GM19240 (cell line): ENCODE measurements around the gene DGCR8.
A peak's percentile ranks its signal among the peaks of the same experiment; 100 is the strongest.

Experiments used
- DNase-seq: peaks from one replicate; pipeline ENCODE4 v3.0.0; 2011; ENCODE audit warnings: low spot score; ENCODE audit not compliant: insufficient read length

DGCR8 gene

DNA sequence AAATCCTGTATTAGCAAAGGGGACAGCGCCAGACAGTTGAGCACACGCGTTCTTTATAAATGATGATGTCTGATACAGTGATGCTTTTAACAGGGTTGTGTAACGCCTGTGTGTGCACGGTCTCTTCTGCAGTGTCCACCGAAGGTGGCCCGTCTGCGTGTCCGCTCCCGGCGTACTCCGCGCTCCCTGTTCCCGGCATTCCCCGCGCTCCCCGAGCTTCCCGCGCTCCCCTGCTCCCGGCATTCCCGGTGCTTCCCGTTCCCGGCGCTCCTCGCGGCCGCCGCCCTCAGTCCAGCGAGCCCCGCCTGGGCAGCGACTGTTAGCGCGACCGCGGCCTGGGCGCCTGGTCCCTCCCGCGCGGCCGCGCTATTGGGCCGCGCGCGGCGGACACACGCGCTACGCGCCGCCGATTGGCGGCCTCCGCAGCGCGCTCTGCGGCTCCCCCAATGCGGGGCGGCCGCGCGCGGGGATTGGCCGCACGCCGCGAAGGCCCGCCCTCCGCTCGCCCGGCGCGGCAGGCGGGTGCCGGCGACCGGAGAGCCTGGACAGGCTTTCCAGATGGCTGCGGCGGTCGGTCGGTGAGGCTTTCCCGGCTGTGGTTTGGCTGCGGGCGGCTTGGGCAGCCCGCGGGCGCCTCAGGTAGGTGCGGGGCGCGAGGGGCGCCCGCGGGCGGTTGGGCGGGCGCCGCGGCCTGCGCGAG, at the start of gene DGCR8:
DGCR8 (plus strand) TSS at position 497 of the 700 bp plus-strand sequence. CDS start 5,723 bp downstream, outside the sequence.
- DNase-seq: peak; percentile 94

- no peak for DNase-seq
Measured at GRCh38 chr22:20031732-20032406, 48.2 kb upstream of the DGCR8 start.

- no peak for DNase-seq
Measured at GRCh38 chr22:20032407-20032991, 47.5 kb upstream of the DGCR8 start.

DNA sequence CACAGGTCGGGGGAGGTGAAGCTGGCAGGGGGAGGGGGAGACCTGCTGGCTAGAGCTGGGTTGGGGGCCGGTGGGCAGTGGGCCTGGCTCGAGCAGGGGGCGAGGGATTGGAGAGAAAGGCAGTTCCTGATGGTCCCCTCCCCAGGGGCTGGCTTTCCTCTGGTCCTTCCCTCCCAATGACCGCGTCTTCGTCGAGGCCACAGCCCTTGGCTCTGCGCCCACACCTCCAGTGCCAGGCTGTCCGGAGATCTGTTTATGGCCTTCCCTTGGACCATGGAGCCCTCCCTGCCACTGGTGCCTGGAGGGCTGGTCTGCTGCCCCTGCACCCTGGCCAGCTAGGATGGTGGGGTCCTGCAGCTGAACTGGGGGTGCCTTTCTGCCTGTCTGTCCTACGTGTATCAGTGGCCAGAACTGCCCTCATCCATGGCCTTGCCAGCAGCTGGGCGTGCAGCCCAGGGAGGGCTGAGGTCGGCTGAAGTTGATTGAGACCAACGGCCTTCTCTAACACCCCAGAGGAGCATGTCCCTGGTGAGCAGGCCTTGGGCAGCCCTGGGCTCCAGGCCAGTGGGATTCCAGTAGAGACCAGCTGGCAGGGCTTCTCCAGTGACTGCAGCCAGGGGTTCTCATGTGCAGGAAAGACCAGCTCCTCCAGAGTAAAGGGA, 46.9 kb upstream of the DGCR8 start:
- no peak for DNase-seq

GRCh38 chr22:20034143-20034542, 45.9 kb upstream of the DGCR8 start:
- DNase-seq: no peak

- no peak for DNase-seq
Measured at GRCh38 chr22:20035375-20036083, 44.5 kb upstream of the DGCR8 start.

DNA sequence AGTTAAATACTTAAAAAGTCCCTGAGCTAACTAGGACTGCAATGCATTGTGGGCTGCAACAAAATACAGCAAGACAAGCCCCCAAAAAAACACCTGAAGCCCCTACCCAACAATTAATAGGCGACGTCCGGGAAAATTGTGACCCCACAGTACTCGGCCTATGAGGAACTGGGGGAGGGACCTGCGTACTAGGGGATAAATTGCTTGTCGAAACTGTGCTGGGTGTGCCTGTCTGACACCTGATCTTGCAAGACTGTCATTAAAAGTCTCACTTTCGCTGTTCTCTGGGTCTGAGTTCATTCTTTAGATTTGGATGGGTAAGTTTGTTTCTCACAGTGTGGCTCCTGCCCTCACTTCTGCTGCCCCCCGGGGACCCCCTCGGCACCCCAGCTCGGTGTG, 44.0 kb upstream of the DGCR8 start:
- DNase-seq: peak; percentile 60

- no peak for DNase-seq
Measured at GRCh38 chr22:20036535-20037392, 43.3 kb upstream of the DGCR8 start.

DNA sequence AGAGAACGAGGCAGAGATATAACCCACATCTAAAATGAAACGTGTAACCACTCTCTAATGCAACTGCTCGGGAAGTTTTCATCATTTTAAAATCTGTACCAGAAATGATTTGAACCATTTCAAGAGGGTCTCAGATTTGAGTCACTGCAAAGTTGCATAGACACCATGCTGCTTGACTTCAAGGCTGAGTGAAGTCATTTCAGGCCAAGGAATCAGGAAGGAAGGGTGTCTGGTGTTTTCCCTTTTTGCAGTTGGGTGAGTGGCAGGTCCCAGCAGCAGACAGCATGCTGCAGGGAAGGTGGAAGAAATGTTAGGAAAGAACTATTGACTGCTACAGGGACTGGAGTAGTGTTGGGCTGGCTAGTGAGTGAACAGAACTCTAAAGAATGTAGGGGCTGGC, 42.6 kb upstream of the DGCR8 start:
- no peak for DNase-seq

DNA sequence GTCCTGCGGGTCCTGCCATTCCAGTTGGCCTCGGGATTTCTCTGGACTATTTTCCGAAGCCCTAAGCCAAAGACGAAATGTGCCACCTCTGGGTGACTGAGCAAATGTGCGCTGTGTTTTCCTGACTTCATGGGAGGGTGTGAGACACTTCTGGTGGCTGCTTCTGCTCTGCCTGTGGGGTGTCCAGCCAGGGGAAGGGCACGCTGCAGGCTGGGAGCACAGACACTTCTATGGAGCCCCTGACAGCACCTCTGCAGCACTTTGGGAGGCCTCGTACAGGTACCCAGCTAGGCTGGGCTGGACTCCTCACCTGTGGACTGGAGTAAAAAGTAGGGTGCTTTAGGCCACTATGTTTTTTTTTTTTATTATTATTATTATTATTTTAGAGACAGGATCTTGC, 41.5 kb upstream of the DGCR8 start:
- no peak for DNase-seq

DNA sequence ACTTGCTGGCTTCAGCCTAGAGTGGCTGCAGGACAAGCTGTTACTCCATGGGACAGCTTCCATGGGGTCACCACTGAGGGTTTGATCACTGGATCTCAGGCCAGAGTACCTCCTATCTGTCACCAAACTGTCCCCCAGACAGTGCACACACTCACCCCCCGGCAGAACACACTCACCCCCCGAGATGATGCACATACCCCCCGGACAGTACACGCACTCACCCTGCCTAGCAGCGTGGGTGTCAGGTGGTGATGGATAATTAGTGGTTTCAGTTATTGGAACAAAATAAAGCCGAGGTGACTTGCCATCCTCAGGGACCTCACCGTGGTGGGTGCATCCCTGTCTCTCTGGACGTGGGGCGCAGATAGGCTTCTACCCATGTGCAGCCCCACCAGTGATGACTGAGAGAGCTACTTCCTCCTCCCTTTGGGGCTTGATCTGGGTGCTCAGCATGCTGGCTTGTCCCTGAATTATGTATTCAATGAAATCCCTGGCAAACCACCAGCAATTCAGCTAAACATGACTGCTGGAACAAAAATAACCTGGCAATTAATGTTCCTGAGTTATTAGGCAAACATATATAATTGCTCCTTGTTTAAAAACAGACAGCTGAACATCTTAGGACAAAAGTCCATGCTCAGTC, 40.2 kb upstream of the DGCR8 start:
- no peak for DNase-seq

DNA sequence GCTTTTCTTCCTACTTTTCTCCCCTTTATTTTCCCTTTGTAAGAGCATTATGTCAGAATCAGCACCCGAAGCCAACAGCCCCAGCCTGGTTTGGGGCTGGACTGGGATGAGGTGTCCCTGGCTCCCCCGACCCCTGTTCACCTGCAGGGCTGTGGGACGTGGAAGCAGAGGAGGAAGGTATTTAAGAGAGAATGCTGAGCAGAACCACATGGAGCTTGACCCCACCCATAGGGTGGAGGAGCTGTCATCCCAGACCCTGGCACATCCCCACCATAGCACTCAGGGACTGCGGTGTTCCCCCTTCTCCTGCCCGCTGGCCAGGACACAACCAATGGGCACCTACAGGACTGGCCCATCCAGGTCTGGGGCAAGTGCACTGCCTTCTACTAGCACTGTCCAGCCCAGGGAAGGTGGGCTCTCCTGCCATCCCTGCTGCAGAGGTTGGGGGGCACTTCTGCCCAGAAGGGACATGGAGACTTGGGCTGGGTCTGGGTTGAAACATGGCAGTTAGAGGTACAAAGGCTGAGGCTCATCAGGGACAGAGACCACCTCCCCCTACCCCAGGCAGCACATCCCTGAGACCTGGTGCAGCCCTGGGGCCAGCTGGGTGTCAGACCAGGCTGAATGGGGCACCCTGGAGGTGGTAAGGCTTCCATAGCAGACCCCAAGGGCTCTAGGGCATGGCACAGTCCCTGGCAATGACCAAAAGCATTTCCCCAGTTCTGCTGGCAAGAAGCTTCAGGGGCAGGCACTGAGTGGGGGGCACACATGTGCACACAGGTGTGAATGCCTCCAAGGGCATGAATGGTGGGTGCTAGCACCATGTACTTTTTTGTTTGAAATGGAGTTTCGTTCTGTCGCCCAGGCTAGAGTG, 39.5 kb upstream of the DGCR8 start:
- DNase-seq: no peak

- no peak for DNase-seq
Measured at GRCh38 chr22:20043057-20043996, 36.7 kb upstream of the DGCR8 start.

GRCh38 chr22:20043997-20044342, 36.1 kb upstream of the DGCR8 start:
- DNase-seq: no peak

DNA sequence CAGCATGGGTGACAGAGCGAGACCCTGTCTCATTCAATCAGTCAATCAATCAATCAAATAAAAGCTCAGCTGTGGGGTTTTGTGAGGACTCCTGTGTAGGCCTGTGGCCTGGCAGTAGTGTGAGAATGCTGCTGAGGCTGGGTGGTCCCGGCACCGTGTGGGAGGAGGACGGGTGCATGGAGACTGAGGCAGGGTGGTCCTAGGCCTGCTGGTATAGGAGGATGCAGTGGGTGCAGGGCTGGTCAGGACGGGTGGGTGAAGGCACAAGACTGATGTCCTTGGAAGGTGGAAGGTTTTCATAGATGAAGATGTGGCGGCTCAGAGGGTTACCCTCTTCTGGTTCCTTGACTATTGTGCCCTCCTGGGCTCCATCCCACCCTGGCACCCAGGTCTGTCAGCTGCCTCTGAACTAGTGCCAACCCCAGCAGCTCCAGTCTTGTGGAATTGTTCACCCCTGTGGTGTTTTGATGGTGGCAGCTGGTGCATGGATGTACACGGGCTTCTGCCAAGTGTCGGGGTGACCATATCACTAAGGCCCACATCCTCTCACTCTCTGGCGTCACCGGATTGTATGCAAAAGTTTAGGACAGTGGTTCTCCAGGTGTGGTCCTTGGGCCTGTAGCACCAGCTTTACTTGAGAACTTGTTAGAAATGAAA, 35.4 kb upstream of the DGCR8 start:
- DNase-seq: no peak

GRCh38 chr22:20046730-20047129, 33.3 kb upstream of the DGCR8 start:
- no peak for DNase-seq

DNA sequence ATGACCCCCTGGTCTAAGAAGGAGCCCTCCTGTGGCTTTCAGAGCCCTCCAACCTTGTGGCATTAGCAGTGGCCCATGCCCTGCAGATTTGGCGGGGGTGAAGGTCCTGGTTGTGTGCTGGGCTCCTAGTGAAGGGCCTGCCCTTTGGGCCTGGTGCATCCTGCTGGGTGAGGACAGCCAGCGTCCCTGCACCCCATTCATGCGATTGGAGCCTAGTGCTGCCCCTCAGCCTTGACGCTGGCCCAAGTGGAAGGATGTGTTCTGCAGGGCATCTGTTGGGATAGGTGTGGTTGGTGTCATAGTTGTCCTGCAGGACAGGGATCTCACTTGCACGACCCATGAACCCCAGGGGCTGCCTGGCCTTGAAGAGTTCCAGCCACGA, 28.1 kb upstream of the DGCR8 start:
- DNase-seq: no peak
